Coronary artery (tissue), 2 donors: ENCODE data around the gene NBEAL1.
A peak's percentile ranks its signal among the peaks of the same experiment; 100 is the strongest.

Source experiments
- DNase-seq: peaks from one replicate; pipeline ENCODE4 v3.0.0-alpha.2; 2017; ENCODE audit warnings: low spot score
- H3K27ac ChIP-seq, 2 donors: fragments of 200-600 bp; sonication (generic); one replicate each; pipeline ENCODE4 v1.5.1; 2016 to 2019
- H3K4me3 ChIP-seq: fragments of 200-600 bp; sonication (generic); 2 replicates; pipeline ENCODE4 v1.5.1; 2016; ENCODE audit warnings: mild to moderate bottlenecking, moderate library complexity
- TF ChIP-seq, protein P1 (sequence below): fragments of 200-600 bp; sonication (generic); IDR thresholded peaks from one replicate; pipeline ENCODE4 v1.5.1; 2019; ENCODE audit warnings: antibody characterized with exemption

Gene NBEAL1

DNA sequence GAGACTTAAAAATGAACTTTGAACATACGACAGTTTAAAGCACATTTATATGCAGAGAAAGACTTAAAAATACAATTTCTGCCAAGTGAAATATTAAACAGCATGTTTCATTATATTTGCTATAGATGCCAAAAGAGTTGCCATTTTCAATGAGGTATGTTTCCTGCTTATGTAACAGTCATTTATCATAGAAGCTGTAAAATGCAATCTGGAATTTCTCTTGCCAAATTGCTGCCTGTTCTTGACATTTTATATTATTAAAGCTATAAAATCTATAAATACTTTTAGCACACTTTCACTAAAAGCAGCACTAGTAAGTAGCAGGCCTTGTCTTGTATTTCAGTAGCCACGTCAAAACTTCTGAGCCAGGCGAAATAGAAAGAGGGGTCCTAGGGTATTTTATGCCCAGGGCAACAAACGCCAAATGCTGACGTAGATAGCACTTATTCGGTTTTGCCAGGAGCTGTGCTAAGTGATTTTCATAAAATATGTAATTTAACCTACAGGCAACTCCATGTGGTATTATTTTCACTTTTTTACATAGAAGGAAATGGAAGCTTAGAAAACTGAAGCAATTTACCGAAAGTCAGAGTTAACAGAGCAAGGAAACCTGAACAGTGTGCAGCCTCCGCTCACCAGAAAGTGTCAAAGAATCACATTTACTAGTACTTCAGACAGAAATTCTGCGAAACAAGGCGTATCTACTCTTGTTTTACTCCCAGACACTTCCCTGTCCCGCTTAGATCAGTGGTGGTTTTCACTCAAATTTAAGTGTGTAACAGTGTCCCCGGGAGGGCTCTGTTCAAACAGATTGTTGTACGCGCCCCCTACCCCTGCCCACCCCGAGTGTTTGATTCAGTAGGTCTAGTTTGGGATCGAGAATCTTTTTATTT is 222.9 kb downstream of the NBEAL1 start:
- no peak for DNase-seq
- TF ChIP-seq, protein P1, sequence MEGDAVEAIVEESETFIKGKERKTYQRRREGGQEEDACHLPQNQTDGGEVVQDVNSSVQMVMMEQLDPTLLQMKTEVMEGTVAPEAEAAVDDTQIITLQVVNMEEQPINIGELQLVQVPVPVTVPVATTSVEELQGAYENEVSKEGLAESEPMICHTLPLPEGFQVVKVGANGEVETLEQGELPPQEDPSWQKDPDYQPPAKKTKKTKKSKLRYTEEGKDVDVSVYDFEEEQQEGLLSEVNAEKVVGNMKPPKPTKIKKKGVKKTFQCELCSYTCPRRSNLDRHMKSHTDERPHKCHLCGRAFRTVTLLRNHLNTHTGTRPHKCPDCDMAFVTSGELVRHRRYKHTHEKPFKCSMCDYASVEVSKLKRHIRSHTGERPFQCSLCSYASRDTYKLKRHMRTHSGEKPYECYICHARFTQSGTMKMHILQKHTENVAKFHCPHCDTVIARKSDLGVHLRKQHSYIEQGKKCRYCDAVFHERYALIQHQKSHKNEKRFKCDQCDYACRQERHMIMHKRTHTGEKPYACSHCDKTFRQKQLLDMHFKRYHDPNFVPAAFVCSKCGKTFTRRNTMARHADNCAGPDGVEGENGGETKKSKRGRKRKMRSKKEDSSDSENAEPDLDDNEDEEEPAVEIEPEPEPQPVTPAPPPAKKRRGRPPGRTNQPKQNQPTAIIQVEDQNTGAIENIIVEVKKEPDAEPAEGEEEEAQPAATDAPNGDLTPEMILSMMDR, result no peak
- H3K4me3 ChIP-seq, result peak overlapping the region; percentile 86
- H3K27ac ChIP-seq, result no peak overlapping the region

DNA sequence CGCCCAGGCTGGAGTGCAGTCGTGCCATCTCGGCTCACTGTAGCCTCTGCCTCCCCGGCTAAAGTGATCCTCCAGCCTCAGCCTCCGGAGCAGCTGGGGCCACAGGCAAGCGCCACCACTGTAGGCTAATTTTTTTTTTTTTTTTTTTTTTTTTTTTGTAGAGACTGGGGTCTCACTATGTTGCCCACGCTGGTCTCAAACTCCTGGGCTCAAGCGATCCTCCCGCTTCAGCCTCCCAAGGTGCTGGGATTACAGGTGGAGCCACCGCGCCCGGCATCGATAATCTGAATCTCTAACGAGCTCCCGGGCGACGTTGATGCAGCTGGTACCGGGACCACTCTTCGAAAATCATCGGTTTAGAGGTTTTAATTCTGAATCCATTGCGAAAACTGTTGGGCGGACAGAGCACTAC is 223.6 kb downstream of the NBEAL1 start:
- TF ChIP-seq, protein P1, result no peak
- H3K27ac ChIP-seq, result peak overlapping the region; percentile 95 to 97
- H3K4me3 ChIP-seq, result peak overlapping the region; percentile 86
- no peak for DNase-seq

DNA sequence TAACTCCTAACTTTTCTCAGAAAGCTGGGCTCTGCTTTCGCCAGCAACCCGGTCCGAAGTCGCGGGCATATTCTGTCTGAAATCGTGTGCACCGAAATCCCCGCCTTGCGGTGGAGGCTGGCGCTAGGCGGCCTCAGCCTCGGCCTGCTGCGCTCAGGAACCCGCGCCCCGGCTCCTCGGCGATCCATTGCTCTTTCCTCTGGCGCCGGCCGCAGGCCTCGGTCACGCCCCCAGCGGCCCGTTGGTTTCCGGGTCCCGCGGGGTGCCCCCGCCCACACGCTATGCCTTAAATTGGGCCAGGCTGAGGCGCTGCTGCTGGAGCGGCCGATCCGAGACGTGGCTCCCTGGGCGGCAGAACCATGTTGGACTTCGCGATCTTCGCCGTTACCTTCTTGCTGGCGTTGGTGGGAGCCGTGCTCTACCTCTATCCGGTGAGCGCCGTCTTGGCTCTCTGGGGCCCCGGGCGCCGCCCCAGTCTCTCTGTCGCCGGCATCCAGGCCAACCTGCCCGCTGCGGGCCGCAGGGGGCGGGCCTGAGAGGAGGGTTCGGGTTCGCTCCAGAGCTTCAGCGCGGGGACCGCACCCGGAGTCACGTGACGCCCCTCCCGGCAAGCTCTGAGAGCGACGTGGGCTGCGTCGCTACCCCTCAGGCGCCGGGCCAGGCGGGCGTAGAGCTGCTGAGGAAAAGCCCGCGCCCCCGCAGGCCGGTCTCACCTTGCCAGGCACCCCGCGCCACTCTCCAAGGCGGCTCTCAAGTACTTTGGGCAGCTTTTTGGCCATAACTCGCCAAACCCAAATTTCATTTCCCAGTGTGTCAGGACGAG is 224.2 kb downstream of the NBEAL1 start, which contains the start of gene CYP20A1:
Gene CYP20A1 (plus strand): TSS at position 315 of the 823 bp plus-strand sequence. CDS start 45 bp downstream, at position 360.
- DNase-seq, result peak; percentile 98
- H3K4me3 ChIP-seq, result peak within 1 kb of the TSS; percentile 86
- H3K27ac ChIP-seq, result peak within 1 kb of the TSS; percentile 95 to 97
- TF ChIP-seq, protein P1, result no peak

DNA sequence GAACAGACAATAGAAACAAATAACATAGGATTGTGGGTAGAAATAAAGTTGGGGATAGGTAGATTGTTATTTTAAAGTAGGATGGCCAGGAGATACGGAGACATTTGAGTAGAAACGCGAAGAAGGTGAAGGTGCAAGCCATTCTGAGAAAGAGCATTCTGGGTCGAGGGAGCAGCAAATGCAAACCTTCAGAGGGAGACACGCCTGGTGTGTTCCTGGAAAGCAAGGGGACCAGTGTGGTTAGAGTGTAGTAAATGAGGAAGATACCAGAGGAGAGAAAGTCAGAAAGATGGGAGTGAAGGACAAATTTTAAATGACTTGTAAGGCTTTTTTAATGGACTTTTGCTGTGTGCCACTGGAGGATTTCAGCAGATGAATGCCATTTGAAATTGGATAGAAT is 225.8 kb downstream of the NBEAL1 start:
- TF ChIP-seq, protein P1, result no peak
- no peak overlapping the region for H3K27ac ChIP-seq

DNA sequence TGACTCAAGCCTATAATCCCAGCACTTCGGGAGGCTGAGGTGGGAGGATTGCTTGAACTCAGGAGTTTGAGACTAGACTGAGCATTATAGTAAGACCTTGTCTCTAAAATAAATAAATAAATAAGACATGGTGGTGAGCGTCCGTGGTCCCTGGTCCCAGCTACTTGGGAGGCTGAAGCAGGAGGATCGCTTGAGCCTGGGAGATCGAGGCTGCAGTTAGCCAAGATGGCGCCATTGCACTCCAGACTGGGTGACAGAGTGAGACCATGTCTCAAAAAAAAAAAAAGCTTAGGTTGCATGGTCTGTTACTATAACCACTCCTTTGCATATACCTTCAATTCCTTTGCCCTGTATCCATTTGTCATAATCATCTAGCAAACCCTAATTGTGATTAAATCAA is 227.8 kb downstream of the NBEAL1 start:
- DNase-seq, result no peak
- no peak overlapping the region for H3K4me3 ChIP-seq
- TF ChIP-seq, protein P1, result no peak
- no peak overlapping the region for H3K27ac ChIP-seq

More for the DNA sequence above, 225.8 kb downstream of the NBEAL1 start:
- DNase-seq, result no peak
- peak overlapping the region; percentile 86 for H3K4me3 ChIP-seq

DNA sequence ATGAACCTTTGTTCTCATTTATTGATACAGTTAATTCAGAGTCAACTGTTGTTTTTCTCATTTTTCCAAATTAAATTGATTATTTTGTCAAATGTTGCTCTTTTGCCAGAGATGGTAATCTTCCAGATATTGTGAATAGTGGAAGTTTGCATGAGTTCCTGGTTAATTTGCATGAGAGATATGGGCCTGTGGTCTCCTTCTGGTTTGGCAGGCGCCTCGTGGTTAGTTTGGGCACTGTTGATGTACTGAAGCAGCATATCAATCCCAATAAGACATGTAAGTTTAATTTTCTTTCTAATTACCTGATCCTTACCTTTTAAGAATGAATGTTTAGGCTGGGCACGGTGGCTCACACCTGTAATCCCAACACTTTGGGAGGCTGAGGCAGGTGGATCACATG is 232.0 kb downstream of the NBEAL1 start:
- Histone ChIP-seq H3K27ac (no peak overlapping the region), H3K4me3 (no peak overlapping the region)
- TF ChIP-seq, protein P1, result no peak

More for the DNA sequence above, 232.0 kb downstream of the NBEAL1 start:
- no peak for DNase-seq
